ENCODE results near the gene WDR74. TPM values are rescaled to one million over a fixed set of nuclear protein-coding genes. Genes with fewer than 3 reads are reported as not detected.

The WDR74 gene
- total RNA-seq (2022), result 91.3 and 115 TPM in 2 replicates
- percentile 95 among the genes with signal in this experiment for Bru-seq, nascent RNA
- percentile 78 among the genes with signal in this experiment for BruChase-seq, experiment 1, labeled RNA remaining after a 6-hour chase
- percentile 74 among the genes with signal in this experiment for BruChase-seq, experiment 2, labeled RNA remaining after a 2-hour chase
- long read RNA-seq, transcript WDR74-201 (11 exons, 1,289 nt), result major isoform, 147 of 179 reads
- long read RNA-seq, partial matches to known transcripts, result 11 of 179 reads
- long read RNA-seq, other reads (novel, unspliced or antisense), result 15 of 179 reads

DNA sequence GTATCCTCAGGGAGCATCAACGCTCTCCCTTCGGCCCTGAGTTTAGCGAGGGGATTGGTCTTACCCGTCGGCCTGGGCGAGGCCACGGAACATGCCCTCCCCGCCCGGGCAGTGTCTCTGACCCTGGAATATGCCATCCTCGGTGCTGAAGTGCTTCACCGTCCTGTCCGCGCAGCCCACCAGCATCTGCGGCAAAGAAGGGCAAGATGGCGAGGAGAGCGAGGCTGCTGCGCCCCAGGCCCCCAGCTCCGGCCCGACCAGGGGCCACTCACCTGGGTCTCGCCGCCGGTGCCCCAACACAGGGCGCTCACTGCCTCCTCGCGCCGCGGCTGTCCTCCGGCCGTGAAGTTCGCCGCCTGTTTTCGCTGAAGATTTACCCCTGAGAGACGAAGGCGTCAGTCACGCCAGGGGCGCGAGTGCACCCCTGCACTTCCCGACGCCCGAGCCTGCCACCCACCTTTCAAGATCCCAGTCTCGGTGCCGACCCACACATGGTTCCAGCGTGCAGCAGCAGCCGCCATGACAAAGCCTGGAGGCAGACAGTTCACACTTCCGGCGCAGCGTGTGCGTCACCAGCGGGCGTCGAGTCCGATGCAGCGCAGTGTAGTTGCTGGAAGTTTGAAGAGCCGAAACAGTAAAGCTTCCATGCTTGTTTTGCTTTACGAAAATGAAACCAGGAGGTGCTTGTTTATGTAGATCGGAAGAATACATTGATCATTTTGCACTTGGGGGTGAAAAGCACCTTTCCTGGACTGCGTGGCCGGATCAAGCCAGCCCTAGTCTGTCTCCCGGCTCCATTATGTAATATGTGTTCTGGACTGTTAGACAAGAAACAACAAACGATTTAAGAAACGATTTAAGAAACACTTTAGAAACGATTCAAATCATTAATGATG is at the start of gene WDR74:
TSS of gene WDR74 (minus strand) at position 541 of the 896 bp plus-strand sequence. CDS start at position 521, 20 bp downstream.
- POLR2A ChIA-PET, result interaction anchor here (0.6 to 5.6 kb wide), 34 partner anchors 7 to 843 kb away, joined by 3 to 344 read pairs (median 10); partner anchors contain the start of genes B3GAT3, C11orf98, CSKMT and HNRNPUL2
- peak; percentile 91 for DNase-seq (ENCODE audit: unreplicated experiment)
- peaks cover 41% of the 10 kb centered on the region for H3K36me3 Mint-ChIP-seq (ENCODE audit: insufficient read depth, unreplicated experiment)
- no peak within 1 kb of the TSS for H3K27ac Mint-ChIP-seq (ENCODE audit: low read depth, unreplicated experiment)
- intact Hi-C loops (cut with micrococcal nuclease), result loop anchor here (10.0 kb wide), 1 partner anchor 454 kb away; no protein-coding TSS in a partner anchor
- BruUV-seq (replicated peaks), result TSS peak; percentile 37
- H3K9me3 Mint-ChIP-seq (ENCODE audit: unreplicated experiment), result no peaks in the 10 kb centered on the region
- H3K4me1 Mint-ChIP-seq (ENCODE audit: insufficient read depth, unreplicated experiment), result peaks cover 19% of the 10 kb centered on the region
- no peaks in the 10 kb centered on the region for H3K27me3 Mint-ChIP-seq (ENCODE audit: insufficient read depth, unreplicated experiment)
- TF ChIP-seq, protein P1, sequence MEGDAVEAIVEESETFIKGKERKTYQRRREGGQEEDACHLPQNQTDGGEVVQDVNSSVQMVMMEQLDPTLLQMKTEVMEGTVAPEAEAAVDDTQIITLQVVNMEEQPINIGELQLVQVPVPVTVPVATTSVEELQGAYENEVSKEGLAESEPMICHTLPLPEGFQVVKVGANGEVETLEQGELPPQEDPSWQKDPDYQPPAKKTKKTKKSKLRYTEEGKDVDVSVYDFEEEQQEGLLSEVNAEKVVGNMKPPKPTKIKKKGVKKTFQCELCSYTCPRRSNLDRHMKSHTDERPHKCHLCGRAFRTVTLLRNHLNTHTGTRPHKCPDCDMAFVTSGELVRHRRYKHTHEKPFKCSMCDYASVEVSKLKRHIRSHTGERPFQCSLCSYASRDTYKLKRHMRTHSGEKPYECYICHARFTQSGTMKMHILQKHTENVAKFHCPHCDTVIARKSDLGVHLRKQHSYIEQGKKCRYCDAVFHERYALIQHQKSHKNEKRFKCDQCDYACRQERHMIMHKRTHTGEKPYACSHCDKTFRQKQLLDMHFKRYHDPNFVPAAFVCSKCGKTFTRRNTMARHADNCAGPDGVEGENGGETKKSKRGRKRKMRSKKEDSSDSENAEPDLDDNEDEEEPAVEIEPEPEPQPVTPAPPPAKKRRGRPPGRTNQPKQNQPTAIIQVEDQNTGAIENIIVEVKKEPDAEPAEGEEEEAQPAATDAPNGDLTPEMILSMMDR (IDR thresholded peaks at IDR 0.05; ENCODE audit: unreplicated experiment), result no peak
- CTCF ChIA-PET, result interaction anchor here (0.7 to 1.7 kb wide), 6 partner anchors 15 to 109 kb away, joined by 3 to 5 read pairs (median 3); partner anchors contain the start of gene SLC3A2
- no peak within 1 kb of the TSS for H3K4me3 Mint-ChIP-seq (ENCODE audit: unreplicated experiment)

DNA sequence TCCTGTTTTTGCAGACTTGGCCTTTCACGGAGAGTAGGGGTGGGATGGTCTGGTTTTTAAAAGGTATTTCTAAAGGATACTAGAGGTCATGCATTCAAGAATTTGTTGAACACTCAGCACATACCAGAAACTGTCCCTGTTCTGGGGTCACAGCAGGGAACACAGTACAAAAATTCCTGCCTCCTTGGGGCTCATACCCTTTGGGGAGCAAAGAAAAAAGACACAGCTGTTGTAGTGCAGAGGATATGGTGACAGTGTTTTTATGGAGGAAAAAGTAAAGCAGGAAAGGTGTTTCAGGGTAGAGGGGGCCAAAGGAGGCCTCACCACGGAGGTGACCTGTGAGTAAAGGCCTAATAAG is 49.7 kb upstream of the WDR74 start:
- Mint-ChIP-seq H3K4me1 (ENCODE audit: insufficient read depth, unreplicated experiment) (peaks cover 27% of the 10 kb centered on the region), H3K4me3 (ENCODE audit: unreplicated experiment) (no peak overlapping the region), H3K9me3 (ENCODE audit: unreplicated experiment) (no peaks in the 10 kb centered on the region), H3K27me3 (ENCODE audit: insufficient read depth, unreplicated experiment) (no peaks in the 10 kb centered on the region), H3K27ac (ENCODE audit: low read depth, unreplicated experiment) (no peak overlapping the region), H3K36me3 (ENCODE audit: insufficient read depth, unreplicated experiment) (peaks cover 62% of the 10 kb centered on the region)
- POLR2A ChIA-PET, result interaction anchor here (1.4 kb wide), 1 partner anchor 8 kb away, joined by 8 read pairs; the partner anchor contains the start of gene SLC3A2
- no peak for DNase-seq (ENCODE audit: unreplicated experiment)
- CTCF ChIA-PET, result no interaction called here
- BruUV-seq (replicated peaks), result no TSS peak
- intact Hi-C loops (cut with micrococcal nuclease), result no loop called here
- TF ChIP-seq, protein P1 (IDR thresholded peaks at IDR 0.05; ENCODE audit: unreplicated experiment), result no peak

DNA sequence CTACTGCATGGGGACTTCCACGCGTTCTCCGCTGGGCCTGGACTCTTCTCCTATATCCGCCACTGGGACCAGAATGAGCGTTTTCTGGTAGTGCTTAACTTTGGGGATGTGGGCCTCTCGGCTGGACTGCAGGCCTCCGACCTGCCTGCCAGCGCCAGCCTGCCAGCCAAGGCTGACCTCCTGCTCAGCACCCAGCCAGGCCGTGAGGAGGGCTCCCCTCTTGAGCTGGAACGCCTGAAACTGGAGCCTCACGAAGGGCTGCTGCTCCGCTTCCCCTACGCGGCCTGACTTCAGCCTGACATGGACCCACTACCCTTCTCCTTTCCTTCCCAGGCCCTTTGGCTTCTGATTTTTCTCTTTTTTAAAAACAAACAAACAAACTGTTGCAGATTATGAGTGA is 49.0 kb upstream of the WDR74 start:
- DNase-seq (ENCODE audit: unreplicated experiment), result no peak
- TSS peak; percentile 32 for BruUV-seq (replicated peaks)
- ChIA-PET POLR2A (no interaction called here), CTCF (no interaction called here)
- Mint-ChIP-seq H3K4me1 (ENCODE audit: insufficient read depth, unreplicated experiment) (peaks cover 34% of the 10 kb centered on the region), H3K9me3 (ENCODE audit: unreplicated experiment) (no peaks in the 10 kb centered on the region), H3K27ac (ENCODE audit: low read depth, unreplicated experiment) (no peak overlapping the region), H3K27me3 (ENCODE audit: insufficient read depth, unreplicated experiment) (no peaks in the 10 kb centered on the region), H3K36me3 (ENCODE audit: insufficient read depth, unreplicated experiment) (peaks cover 69% of the 10 kb centered on the region), H3K4me3 (ENCODE audit: unreplicated experiment) (peak overlapping the region; percentile 36)
- intact Hi-C loops (cut with micrococcal nuclease), result no loop called here
- TF ChIP-seq, protein P1 (IDR thresholded peaks at IDR 0.05; ENCODE audit: unreplicated experiment), result no peak

All from MCF 10A (cell line).